PC-3 (cell line): ENCODE measurements around the gene PYROXD2.

Source experiments
- EZH2phosphoT487 ChIP-seq: fragments of 300-600 bp; sonication (generic); IDR thresholded peaks from 2 replicates; pipeline ENCODE4 v1.6.1; 2018; ENCODE audit warnings: mild to moderate bottlenecking, antibody characterized with exemption, low read length, borderline replicate concordance
- TF ChIP-seq, protein P1 (sequence below): fragments of 300-600 bp; sonication (generic); conservative IDR thresholded peaks from 2 replicates; pipeline ENCODE4 v1.5.1; 2017; ENCODE audit warnings: antibody characterized with exemption, low read depth, mild to moderate bottlenecking, low read length

- TF ChIP-seq, protein P1, sequence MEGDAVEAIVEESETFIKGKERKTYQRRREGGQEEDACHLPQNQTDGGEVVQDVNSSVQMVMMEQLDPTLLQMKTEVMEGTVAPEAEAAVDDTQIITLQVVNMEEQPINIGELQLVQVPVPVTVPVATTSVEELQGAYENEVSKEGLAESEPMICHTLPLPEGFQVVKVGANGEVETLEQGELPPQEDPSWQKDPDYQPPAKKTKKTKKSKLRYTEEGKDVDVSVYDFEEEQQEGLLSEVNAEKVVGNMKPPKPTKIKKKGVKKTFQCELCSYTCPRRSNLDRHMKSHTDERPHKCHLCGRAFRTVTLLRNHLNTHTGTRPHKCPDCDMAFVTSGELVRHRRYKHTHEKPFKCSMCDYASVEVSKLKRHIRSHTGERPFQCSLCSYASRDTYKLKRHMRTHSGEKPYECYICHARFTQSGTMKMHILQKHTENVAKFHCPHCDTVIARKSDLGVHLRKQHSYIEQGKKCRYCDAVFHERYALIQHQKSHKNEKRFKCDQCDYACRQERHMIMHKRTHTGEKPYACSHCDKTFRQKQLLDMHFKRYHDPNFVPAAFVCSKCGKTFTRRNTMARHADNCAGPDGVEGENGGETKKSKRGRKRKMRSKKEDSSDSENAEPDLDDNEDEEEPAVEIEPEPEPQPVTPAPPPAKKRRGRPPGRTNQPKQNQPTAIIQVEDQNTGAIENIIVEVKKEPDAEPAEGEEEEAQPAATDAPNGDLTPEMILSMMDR = no peak
- TF ChIP-seq EZH2phosphoT487 = no peak
Observed at GRCh38 chr10:98407017-98407743, 7.8 kb downstream of the PYROXD2 start.
